Measurements from ENCODE around the gene VAMP5. TPM values are rescaled to one million over a fixed set of nuclear protein-coding genes. Genes with fewer than 3 reads are reported as not detected.

Gene VAMP5
- total RNA-seq, 1 experiment from 2014 or later: 0.40 TPM

- H3K27me3 ChIP-seq (ENCODE audit: low read length): no peaks in the 10 kb centered on the region
- H2AFZ ChIP-seq (ENCODE audit: low read length): no peak overlapping the region
- CTCF ChIA-PET: no interaction called here
- DNase-seq (no peak), ATAC-seq (no peak)
- H3K4me1 ChIP-seq (ENCODE audit: insufficient read depth, low read length): peaks cover 26% of the 10 kb centered on the region
- no peaks in the 10 kb centered on the region for H4K20me1 ChIP-seq (ENCODE audit: low read length)
- H3K27ac ChIP-seq (ENCODE audit: low read length): no peak overlapping the region
- H3K36me3 ChIP-seq (ENCODE audit: low read depth, low read length): no peaks in the 10 kb centered on the region
- POLR2A ChIA-PET (ENCODE audit: unreplicated experiment): no interaction called here
- no peaks in the 10 kb centered on the region for H3K9me3 ChIP-seq (ENCODE audit: low read length)
- H3K4me3 ChIP-seq (ENCODE audit: low read length): no peak overlapping the region
- H3F3A ChIP-seq (ENCODE audit: low read length, unreplicated experiment): no peaks in the 10 kb centered on the region
- no TSS peak for BruUV-seq (replicated peaks)
- intact Hi-C loops (cut with micrococcal nuclease): no loop called here
- H3K9me2 ChIP-seq (replicated peaks; ENCODE audit: low read length): no peaks in the 10 kb centered on the region
- peaks cover 24% of the 10 kb centered on the region for H3K79me2 ChIP-seq (ENCODE audit: low read length)
- no peak overlapping the region for H3K9ac ChIP-seq (ENCODE audit: low read length)
- no peak for TF ChIP-seq EZH2phosphoT487 (IDR thresholded peaks at IDR 0.05; ENCODE audit: borderline replicate concordance, low read length)
- TF ChIP-seq EZH2 (IDR thresholded peaks at IDR 0.05; ENCODE audit: low read length, unreplicated experiment): no peak
- TF ChIP-seq, protein P1, sequence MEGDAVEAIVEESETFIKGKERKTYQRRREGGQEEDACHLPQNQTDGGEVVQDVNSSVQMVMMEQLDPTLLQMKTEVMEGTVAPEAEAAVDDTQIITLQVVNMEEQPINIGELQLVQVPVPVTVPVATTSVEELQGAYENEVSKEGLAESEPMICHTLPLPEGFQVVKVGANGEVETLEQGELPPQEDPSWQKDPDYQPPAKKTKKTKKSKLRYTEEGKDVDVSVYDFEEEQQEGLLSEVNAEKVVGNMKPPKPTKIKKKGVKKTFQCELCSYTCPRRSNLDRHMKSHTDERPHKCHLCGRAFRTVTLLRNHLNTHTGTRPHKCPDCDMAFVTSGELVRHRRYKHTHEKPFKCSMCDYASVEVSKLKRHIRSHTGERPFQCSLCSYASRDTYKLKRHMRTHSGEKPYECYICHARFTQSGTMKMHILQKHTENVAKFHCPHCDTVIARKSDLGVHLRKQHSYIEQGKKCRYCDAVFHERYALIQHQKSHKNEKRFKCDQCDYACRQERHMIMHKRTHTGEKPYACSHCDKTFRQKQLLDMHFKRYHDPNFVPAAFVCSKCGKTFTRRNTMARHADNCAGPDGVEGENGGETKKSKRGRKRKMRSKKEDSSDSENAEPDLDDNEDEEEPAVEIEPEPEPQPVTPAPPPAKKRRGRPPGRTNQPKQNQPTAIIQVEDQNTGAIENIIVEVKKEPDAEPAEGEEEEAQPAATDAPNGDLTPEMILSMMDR (conservative IDR thresholded peaks at IDR 0.05; ENCODE audit: low read depth, low read length): no peak
- no peak overlapping the region for H3K4me2 ChIP-seq (ENCODE audit: low read length)
These were observed 4.0 kb upstream of the VAMP5 start for GRCh38 chr2:85580206-85580605.

- Histone ChIP-seq H2AFZ (ENCODE audit: low read length) (no peak overlapping the region), H3F3A (ENCODE audit: low read length, unreplicated experiment) (no peaks in the 10 kb centered on the region), H3K9me2 (replicated peaks; ENCODE audit: low read length) (no peaks in the 10 kb centered on the region), H3K27me3 (ENCODE audit: low read length) (no peaks in the 10 kb centered on the region), H3K4me1 (ENCODE audit: insufficient read depth, low read length) (peaks cover 28% of the 10 kb centered on the region), H3K27ac (ENCODE audit: low read length) (no peak overlapping the region), H4K20me1 (ENCODE audit: low read length) (no peaks in the 10 kb centered on the region), H3K9ac (ENCODE audit: low read length) (no peak overlapping the region), H3K4me2 (ENCODE audit: low read length) (no peak overlapping the region), H3K79me2 (ENCODE audit: low read length) (peaks cover 23% of the 10 kb centered on the region), H3K4me3 (ENCODE audit: low read length) (no peak overlapping the region), H3K36me3 (ENCODE audit: low read depth, low read length) (no peaks in the 10 kb centered on the region), H3K9me3 (ENCODE audit: low read length) (no peaks in the 10 kb centered on the region)
- no peak for ATAC-seq
- no TSS peak for BruUV-seq (replicated peaks)
- intact Hi-C loops (cut with micrococcal nuclease): no loop called here
- ChIA-PET CTCF (no interaction called here), POLR2A (ENCODE audit: unreplicated experiment) (no interaction called here)
- no peak for TF ChIP-seq EZH2 (IDR thresholded peaks at IDR 0.05; ENCODE audit: low read length, unreplicated experiment)
- TF ChIP-seq EZH2phosphoT487 (IDR thresholded peaks at IDR 0.05; ENCODE audit: borderline replicate concordance, low read length): no peak
- TF ChIP-seq, protein P1 (conservative IDR thresholded peaks at IDR 0.05; ENCODE audit: low read depth, low read length): no peak
- DNase-seq: no peak
These were observed 1.7 kb upstream of the VAMP5 start for GRCh38 chr2:85582492-85582891.

GRCh38 chr2:85583667-85584353, 421 bp upstream of the VAMP5 start:
- Histone ChIP-seq H3K9me2 (replicated peaks; ENCODE audit: low read length) (no peaks in the 10 kb centered on the region), H3K9ac (ENCODE audit: low read length) (no peak overlapping the region), H3F3A (ENCODE audit: low read length, unreplicated experiment) (no peaks in the 10 kb centered on the region), H3K4me2 (ENCODE audit: low read length) (no peak overlapping the region), H3K27me3 (ENCODE audit: low read length) (no peaks in the 10 kb centered on the region), H2AFZ (ENCODE audit: low read length) (no peak overlapping the region), H3K27ac (ENCODE audit: low read length) (no peak overlapping the region), H3K36me3 (ENCODE audit: low read depth, low read length) (no peaks in the 10 kb centered on the region), H3K79me2 (ENCODE audit: low read length) (peaks cover 10% of the 10 kb centered on the region), H3K4me3 (ENCODE audit: low read length) (no peak overlapping the region), H3K9me3 (ENCODE audit: low read length) (no peaks in the 10 kb centered on the region), H4K20me1 (ENCODE audit: low read length) (no peaks in the 10 kb centered on the region), H3K4me1 (ENCODE audit: insufficient read depth, low read length) (peaks cover 22% of the 10 kb centered on the region)
- POLR2A ChIA-PET (ENCODE audit: unreplicated experiment): no interaction called here
- no peak for TF ChIP-seq EZH2 (IDR thresholded peaks at IDR 0.05; ENCODE audit: low read length, unreplicated experiment)
- TF ChIP-seq EZH2phosphoT487 (IDR thresholded peaks at IDR 0.05; ENCODE audit: borderline replicate concordance, low read length): no peak
- TF ChIP-seq, protein P1 (conservative IDR thresholded peaks at IDR 0.05; ENCODE audit: low read depth, low read length): no peak
- DNase-seq (no peak), ATAC-seq (no peak)
- no TSS peak for BruUV-seq (replicated peaks)
- CTCF ChIA-PET: no interaction called here
- intact Hi-C loops (cut with micrococcal nuclease): loop anchor here (2.0 kb wide), 1 partner anchor 19 kb away; the partner anchor contains the start of gene TMEM150A
